ENCODE results near the gene SRGAP2C.
"Not testable (repeated sequence)": the region's sequence is repeated elsewhere in the genome, so short reads cannot be mapped to it uniquely, and the experiment has no call there.

GRCh38 chr1:121376986-121377385, 192.2 kb downstream of the SRGAP2C start:
- TF ChIP-seq EZH2 (IDR thresholded peaks at IDR 0.05; ENCODE audit: low read depth); CTCF (conservative IDR thresholded peaks at IDR 0.05): not testable (repeated sequence)

Data from PC-9 (cell line).